ENCODE data around the gene RAB2B. TPM values are rescaled to one million over a fixed set of nuclear protein-coding genes. Genes with fewer than 3 reads are reported as not detected.
"Not testable (repeated sequence)": the region's sequence is repeated elsewhere in the genome, so short reads cannot be mapped to it uniquely, and the experiment has no call there.

RAB2B gene
- total and polyA plus RNA-seq, 4 donors: 8.6 to 31.6 (median 26.1) TPM

- intact Hi-C loops (cut with DNase I): loop anchor here (1.0 to 5.0 kb wide), 4 partner anchors 19 to 101 kb away; partner anchors contain the start of genes RAB2B (in 1 of the 2), SUPT16H (in 1 of the 2) and TOX4 (in 1 of the 2)
- WGBS, 2 donors: 0% methylated on average over 35 to 36 of the region's 36 CpGs
- peak; percentile 100 for ATAC-seq (ENCODE audit: low FRiP score)
- Histone ChIP-seq H3K27ac (ENCODE audit: low read depth in 1 of 2, low read length in 2 of 2) (peak within 1 kb of the TSS; percentile 83 to 88), H3K36me3 (ENCODE audit: control insufficient read depth in 1 of 2, insufficient read depth in 2 of 2, low read length in 1 of 2) (peaks cover 0 to under 1% of the 10 kb centered on the region in 2 donors), H3K27me3 (ENCODE audit: control insufficient read depth in 1 of 2, insufficient read depth in 2 of 2, low read length in 1 of 2) (no peaks in the 10 kb centered on the region), H3K4me1 (ENCODE audit: control insufficient read depth in 1 of 2, insufficient read depth in 2 of 2, low read length in 2 of 2) (peaks cover 0 to 2% of the 10 kb centered on the region in 2 donors), H3K4me3 (ENCODE audit: low read length in 2 of 2) (peak within 1 kb of the TSS; percentile 60 to 92), H3K9me3 (ENCODE audit: control insufficient read depth, low read length) (no peaks in the 10 kb centered on the region)
- DNase-seq: peak; percentile 99 to 100
Measured at GRCh38 chr14:21455912-21456667, 20.7 kb downstream of the RAB2B start, which contains the start of gene CHD8. CHD8 (minus strand) TSS chr14:21456123; CDS start chr14:21431643, 24,480 bp downstream.

- DNase-seq (no peak), ATAC-seq (ENCODE audit: low FRiP score) (peak; percentile 49)
- WGBS, 2 donors: 0 to 1% methylated on average over 17 of the region's 17 CpGs
- Histone ChIP-seq H3K9me3 (ENCODE audit: control insufficient read depth, low read length) (no peaks in the 10 kb centered on the region), H3K36me3 (ENCODE audit: control insufficient read depth in 1 of 2, insufficient read depth in 2 of 2, low read length in 1 of 2) (no peaks in the 10 kb centered on the region), H3K27ac (ENCODE audit: low read depth in 1 of 2, low read length in 2 of 2) (peak overlapping the region in 1 of 2 donors; percentile 33), H3K4me3 (ENCODE audit: low read length in 2 of 2) (peak overlapping the region; percentile 60 to 92), H3K27me3 (ENCODE audit: control insufficient read depth in 1 of 2, insufficient read depth in 2 of 2, low read length in 1 of 2) (no peaks in the 10 kb centered on the region), H3K4me1 (ENCODE audit: control insufficient read depth in 1 of 2, insufficient read depth in 2 of 2, low read length in 2 of 2) (peaks cover 0 to 2% of the 10 kb centered on the region in 2 donors)
- intact Hi-C loops (cut with DNase I): loop anchor here in 1 of 2 donors (5.0 kb wide), 2 partner anchors 73 to 102 kb away; partner anchors contain the start of gene SUPT16H
Measured at GRCh38 chr14:21455592-21455911, 21.2 kb downstream of the RAB2B start.

GRCh38 chr14:21454843-21455544 is 21.8 kb downstream of the RAB2B start:
- H3K27me3 ChIP-seq (ENCODE audit: control insufficient read depth in 1 of 2, insufficient read depth in 2 of 2, low read length in 1 of 2): no peaks in the 10 kb centered on the region
- intact Hi-C loops (cut with DNase I): loop anchor here in 1 of 2 donors (5.0 kb wide), 2 partner anchors 73 to 102 kb away; partner anchors contain the start of gene SUPT16H
- H3K27ac ChIP-seq (ENCODE audit: low read depth in 1 of 2, low read length in 2 of 2): no peak overlapping the region
- 31 to 33% methylated on average over 15 of the region's 15 CpGs for WGBS, 2 donors
- no peaks in the 10 kb centered on the region for H3K36me3 ChIP-seq (ENCODE audit: control insufficient read depth in 1 of 2, insufficient read depth in 2 of 2, low read length in 1 of 2)
- H3K4me1 ChIP-seq (ENCODE audit: control insufficient read depth in 1 of 2, insufficient read depth in 2 of 2, low read length in 2 of 2): peaks cover 0 to 2% of the 10 kb centered on the region in 2 donors
- no peak for ATAC-seq (ENCODE audit: low FRiP score)
- H3K4me3 ChIP-seq (ENCODE audit: low read length in 2 of 2): peak overlapping the region; percentile 60 to 92
- H3K9me3 ChIP-seq (ENCODE audit: control insufficient read depth, low read length): no peaks in the 10 kb centered on the region
- DNase-seq: no peak

GRCh38 chr14:21449899-21450216 is 26.9 kb downstream of the RAB2B start:
- intact Hi-C loops (cut with DNase I): no loop called here
- whole genome bisulfite sequencing, 2 donors: 86 to 87% methylated on average over 1 of the region's 1 CpG
- no peak overlapping the region for H3K4me3 ChIP-seq (ENCODE audit: low read length in 2 of 2)
- ATAC-seq (ENCODE audit: low FRiP score) (no peak), DNase-seq (no peak)
- H3K4me1 ChIP-seq (ENCODE audit: control insufficient read depth in 1 of 2, insufficient read depth in 2 of 2, low read length in 2 of 2): peaks cover 0 to 1% of the 10 kb centered on the region in 2 donors
- no peaks in the 10 kb centered on the region for H3K9me3 ChIP-seq (ENCODE audit: control insufficient read depth, low read length)
- no peaks in the 10 kb centered on the region for H3K27me3 ChIP-seq (ENCODE audit: control insufficient read depth in 1 of 2, insufficient read depth in 2 of 2, low read length in 1 of 2)
- no peak overlapping the region for H3K27ac ChIP-seq (ENCODE audit: low read depth in 1 of 2, low read length in 2 of 2)
- H3K36me3 ChIP-seq (ENCODE audit: control insufficient read depth in 1 of 2, insufficient read depth in 2 of 2, low read length in 1 of 2): no peaks in the 10 kb centered on the region

GRCh38 chr14:21442657-21443056 is 34.1 kb downstream of the RAB2B start:
- intact Hi-C loops (cut with DNase I); ATAC-seq (ENCODE audit: low FRiP score); H3K4me3 ChIP-seq (ENCODE audit: low read length in 2 of 2); H3K36me3 ChIP-seq (ENCODE audit: control insufficient read depth in 1 of 2, insufficient read depth in 2 of 2, low read length in 1 of 2); H3K4me1 ChIP-seq (ENCODE audit: control insufficient read depth in 1 of 2, insufficient read depth in 2 of 2, low read length in 2 of 2); DNase-seq; H3K27me3 ChIP-seq (ENCODE audit: control insufficient read depth in 1 of 2, insufficient read depth in 2 of 2, low read length in 1 of 2); H3K9me3 ChIP-seq (ENCODE audit: control insufficient read depth, low read length); H3K27ac ChIP-seq (ENCODE audit: low read depth in 1 of 2, low read length in 2 of 2): not testable (repeated sequence)
- WGBS, 2 donors: 60 to 77% methylated on average over 1 of the region's 1 CpG

GRCh38 chr14:21440859-21441258 is 35.9 kb downstream of the RAB2B start:
- Histone ChIP-seq H3K27me3 (ENCODE audit: control insufficient read depth in 1 of 2, insufficient read depth in 2 of 2, low read length in 1 of 2) (no peaks in the 10 kb centered on the region), H3K27ac (ENCODE audit: low read depth in 1 of 2, low read length in 2 of 2) (no peak overlapping the region), H3K9me3 (ENCODE audit: control insufficient read depth, low read length) (no peaks in the 10 kb centered on the region), H3K36me3 (ENCODE audit: control insufficient read depth in 1 of 2, insufficient read depth in 2 of 2, low read length in 1 of 2) (no peaks in the 10 kb centered on the region), H3K4me1 (ENCODE audit: control insufficient read depth in 1 of 2, insufficient read depth in 2 of 2, low read length in 2 of 2) (no peaks in the 10 kb centered on the region), H3K4me3 (ENCODE audit: low read length in 2 of 2) (no peak overlapping the region)
- intact Hi-C loops (cut with DNase I): no loop called here
- DNase-seq: no peak
- no peak for ATAC-seq (ENCODE audit: low FRiP score)

- DNase-seq: peak; percentile 99 to 100
- Histone ChIP-seq H3K9me3 (ENCODE audit: control insufficient read depth, low read length) (no peaks in the 10 kb centered on the region), H3K27ac (ENCODE audit: low read depth in 1 of 2, low read length in 2 of 2) (peak overlapping the region; percentile 7 to 81), H3K27me3 (ENCODE audit: control insufficient read depth in 1 of 2, insufficient read depth in 2 of 2, low read length in 1 of 2) (no peaks in the 10 kb centered on the region), H3K36me3 (ENCODE audit: control insufficient read depth in 1 of 2, insufficient read depth in 2 of 2, low read length in 1 of 2) (no peaks in the 10 kb centered on the region), H3K4me3 (ENCODE audit: low read length in 2 of 2) (peak overlapping the region; percentile 86 to 87), H3K4me1 (ENCODE audit: control insufficient read depth in 1 of 2, insufficient read depth in 2 of 2, low read length in 2 of 2) (no peaks in the 10 kb centered on the region)
- ATAC-seq (ENCODE audit: low FRiP score): peak; percentile 100
- intact Hi-C loops (cut with DNase I): loop anchor here (1.0 kb wide), 2 partner anchors 19 to 53 kb away; partner anchors contain the start of genes CHD8 (in 2 of the 2) and SUPT16H (in 1 of the 2)
- WGBS, 2 donors: 3% methylated on average over 26 to 33 of the region's 33 CpGs
Measured at GRCh38 chr14:21437063-21437901, 39.5 kb downstream of the RAB2B start.

GRCh38 chr14:21436567-21437062 is 40.1 kb downstream of the RAB2B start:
- Histone ChIP-seq H3K9me3 (ENCODE audit: control insufficient read depth, low read length) (no peaks in the 10 kb centered on the region), H3K27me3 (ENCODE audit: control insufficient read depth in 1 of 2, insufficient read depth in 2 of 2, low read length in 1 of 2) (no peaks in the 10 kb centered on the region), H3K27ac (ENCODE audit: low read depth in 1 of 2, low read length in 2 of 2) (no peak overlapping the region), H3K36me3 (ENCODE audit: control insufficient read depth in 1 of 2, insufficient read depth in 2 of 2, low read length in 1 of 2) (no peaks in the 10 kb centered on the region), H3K4me1 (ENCODE audit: control insufficient read depth in 1 of 2, insufficient read depth in 2 of 2, low read length in 2 of 2) (no peaks in the 10 kb centered on the region), H3K4me3 (ENCODE audit: low read length in 2 of 2) (peak overlapping the region; percentile 86 to 87)
- ATAC-seq (ENCODE audit: low FRiP score) (peak; percentile 70), DNase-seq (no peak)
- intact Hi-C loops (cut with DNase I): loop anchor here (1.0 kb wide), 2 partner anchors 20 to 52 kb away; partner anchors contain the start of genes CHD8 (in 2 of the 2) and SUPT16H (in 1 of the 2)
- 1% methylated on average over 11 of the region's 11 CpGs for WGBS, 2 donors
